ENCODE measurements around the gene CSAD.

DNA sequence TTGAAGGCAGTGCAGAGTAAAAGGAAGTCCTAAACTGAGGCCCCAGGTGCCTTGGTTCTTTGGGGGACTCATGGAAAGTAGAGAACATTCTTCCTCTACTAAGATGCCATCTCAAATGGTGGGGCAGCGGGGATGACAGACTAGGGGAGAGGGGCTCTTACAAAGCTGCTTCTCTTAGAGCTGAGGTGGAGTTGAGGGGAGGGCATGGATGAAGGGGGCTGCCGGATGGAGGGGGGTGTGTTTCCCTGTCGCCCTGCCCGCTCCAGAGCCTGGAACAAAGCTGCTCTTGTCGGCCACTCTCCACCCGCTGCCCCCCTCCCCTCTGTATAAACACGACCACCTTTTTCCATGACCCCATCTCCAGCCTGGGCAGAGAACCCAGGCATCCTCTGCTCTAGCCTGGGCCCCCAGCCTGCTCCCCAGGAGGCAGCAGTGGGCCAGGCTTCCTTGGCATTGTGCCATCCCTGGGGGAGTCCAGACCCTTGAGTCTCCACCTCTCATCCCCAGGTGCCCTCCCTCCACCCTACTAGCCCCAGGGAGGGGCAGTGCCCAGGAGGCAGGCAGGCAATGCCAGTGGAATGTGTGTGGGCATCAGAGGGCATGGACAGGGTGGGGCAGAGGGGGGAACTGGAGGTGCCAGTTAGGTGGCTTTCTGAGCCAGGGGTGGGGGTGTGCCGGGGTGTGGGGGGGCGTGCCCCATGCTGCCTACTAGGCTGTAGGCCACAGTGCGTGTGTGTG, 49.6 kb upstream of the CSAD start:
- TF ChIP-seq CTCF (IDR thresholded peaks at IDR 0.05) (no peak), JUND (IDR thresholded peaks at IDR 0.05) (no peak), MXI1 (IDR thresholded peaks at IDR 0.05; ENCODE audit: low read depth, low read length) (no peak)
